Neural progenitor cell (in vitro differentiated cells): ENCODE measurements around the gene PLP1.

Experiments used
- CTCF ChIP-seq: fragments of 200-600 bp; sonication (generic); IDR thresholded peaks from 2 replicates; pipeline ENCODE4 v1.5.1; 2017; ENCODE audit warnings: antibody characterized with exemption, mild to moderate bottlenecking
- EZH2phosphoT487 ChIP-seq: fragments of 200-600 bp; sonication (generic); IDR thresholded peaks from 2 replicates; pipeline ENCODE4 v1.6.1; 2017; ENCODE audit warnings: antibody characterized with exemption

GRCh38 chrX:103779141-103779789, 2.6 kb downstream of the PLP1 start:
- TF ChIP-seq CTCF, result no peak
- no peak for TF ChIP-seq EZH2phosphoT487
